Natural killer cell (primary cell): ENCODE results near the gene SLC37A3. TPM values are rescaled to one million over a fixed set of nuclear protein-coding genes. Genes with fewer than 3 reads are reported as not detected.
A peak's percentile ranks its signal among the peaks of the same experiment; 100 is the strongest.

Experiments used
- ATAC-seq, 3 donors: fragments of 150-1000 bp in 2 of 3; fragments of 200-7000 bp in 1 of 3; cut with Tn5 transposase; 1 replicate in 1 of 3; 2 replicates in 2 of 3; pipeline ENCODE4 v1.10.0; 2021; ENCODE audit warnings: mild to moderate bottlenecking in 2 of 3, moderate library complexity in 2 of 3
- DNase-seq, 2 donors: peaks; one replicate each; pipeline versions ENCODE4 v3.0.0 to v3.0.0-alpha.2; 2013 to 2021; ENCODE audit warnings: mixed read lengths in 1 of 2
- H3K27ac ChIP-seq: one replicate; pipeline ENCODE4 v1.5.1; 2013; ENCODE audit warnings: mild to moderate bottlenecking, low read length
- H3K27me3 ChIP-seq: one replicate; pipeline ENCODE4 v1.6.1; 2013; ENCODE audit warnings: low read length; ENCODE audit not compliant: control insufficient read depth, insufficient read depth
- H3K36me3 ChIP-seq: one replicate; pipeline ENCODE4 v1.6.1; 2013; ENCODE audit warnings: low read length; ENCODE audit not compliant: control insufficient read depth, insufficient read depth
- H3K4me1 ChIP-seq: one replicate; pipeline ENCODE4 v1.6.1; 2013; ENCODE audit warnings: low read length; ENCODE audit not compliant: control insufficient read depth, insufficient read depth
- H3K4me3 ChIP-seq: one replicate; pipeline ENCODE4 v1.5.1; 2013; ENCODE audit warnings: low read length
- H3K9me3 ChIP-seq: one replicate; pipeline ENCODE4 v1.6.1; 2013; ENCODE audit warnings: low read length; ENCODE audit not compliant: control insufficient read depth, insufficient read depth
- H3K27ac Mint-ChIP-seq, 2 donors: one replicate each; pipeline ENCODE4 v1.8.0; 2022; ENCODE audit warnings: mild to moderate bottlenecking in 2 of 2, mixed read lengths in 2 of 2, moderate library complexity in 1 of 2
- H3K27me3 Mint-ChIP-seq, 2 donors: one replicate each; pipeline ENCODE4 v1.8.0; 2022; ENCODE audit warnings: low read depth in 2 of 2, mixed read lengths in 2 of 2
- H3K36me3 Mint-ChIP-seq: one replicate; pipeline ENCODE4 v1.8.0; 2022; ENCODE audit warnings: mixed read lengths
- H3K4me1 Mint-ChIP-seq, 2 donors: one replicate each; pipeline ENCODE4 v1.8.0; 2022; ENCODE audit warnings: mixed read lengths in 2 of 2
- H3K4me3 Mint-ChIP-seq: one replicate; pipeline ENCODE4 v1.8.0; 2022; ENCODE audit warnings: mild to moderate bottlenecking, moderate library complexity, mixed read lengths
- H3K9me3 Mint-ChIP-seq, 2 donors: one replicate each; pipeline ENCODE4 v1.8.0; 2022; ENCODE audit warnings: mixed read lengths in 2 of 2
- CTCF ChIP-seq: fragments of 200-600 bp; IDR thresholded peaks from one replicate; pipeline ENCODE4 v1.8.0; 2022; ENCODE audit warnings: antibody characterized with exemption
- WGBS: methylation state at CpG from one replicate; pipeline ENCODE4 v1.1.7; 2013; ENCODE audit warnings: missing lambda C conversion rate; ENCODE audit not compliant: insufficient coverage; 5-methylcytosine and 5-hydroxymethylcytosine counted together
- intact Hi-C: fragments of 100-400 bp; cut with micrococcal nuclease; formaldehyde crosslinking; loops from one replicate; pipeline ENCODE4 v1.14.2; 2022
- total RNA-seq, 4 donors: library from RNA; stranded (reverse); fragments of 120-200 nt in 1 of 4; gene quantifications; one replicate each; pipeline versions ENCODE4 v1.2.3 to v1.2.4, GENCODE V29; 2013 to 2022

Gene SLC37A3
- total RNA-seq, 3 donors from 2014 or later (not counting 1 experiment from before 2014, with no cell fraction given): 19.1 to 26.4 (median 24.5) TPM

- H3K9me3 Mint-ChIP-seq: no peaks in the 10 kb centered on the region
- peaks cover 5 to 6% of the 10 kb centered on the region in 2 donors for H3K4me1 Mint-ChIP-seq
- DNase-seq: no peak
- no peak overlapping the region for H3K27ac ChIP-seq
- intact Hi-C loops: no loop called here
- no peak for ATAC-seq
- no peak for TF ChIP-seq CTCF
- H3K36me3 Mint-ChIP-seq: no peaks in the 10 kb centered on the region
- no peaks in the 10 kb centered on the region for H3K9me3 ChIP-seq
- WGBS: 87% methylated on average over 12 of the region's 13 CpGs
- H3K27me3 ChIP-seq: no peaks in the 10 kb centered on the region
- H3K27me3 Mint-ChIP-seq: no peaks in the 10 kb centered on the region
- H3K27ac Mint-ChIP-seq: no peak overlapping the region
- peaks cover 8% of the 10 kb centered on the region for H3K4me1 ChIP-seq
- no peak overlapping the region for H3K4me3 ChIP-seq
- no peaks in the 10 kb centered on the region for H3K36me3 ChIP-seq
- H3K4me3 Mint-ChIP-seq: no peak overlapping the region
These were observed 97.8 kb downstream of the SLC37A3 start for GRCh38 chr7:140300243-140301136.

- H3K27me3 ChIP-seq: no peaks in the 10 kb centered on the region
- H3K4me3 ChIP-seq: no peak overlapping the region
- H3K36me3 ChIP-seq: no peaks in the 10 kb centered on the region
- H3K4me1 Mint-ChIP-seq: no peaks in the 10 kb centered on the region
- ATAC-seq (no peak), DNase-seq (no peak)
- H3K9me3 Mint-ChIP-seq: no peaks in the 10 kb centered on the region
- no peak for TF ChIP-seq CTCF
- H3K27ac ChIP-seq: no peak overlapping the region
- no peaks in the 10 kb centered on the region for H3K36me3 Mint-ChIP-seq
- no peaks in the 10 kb centered on the region for H3K9me3 ChIP-seq
- H3K27me3 Mint-ChIP-seq: no peaks in the 10 kb centered on the region
- intact Hi-C loops: no loop called here
- no peaks in the 10 kb centered on the region for H3K4me1 ChIP-seq
- H3K27ac Mint-ChIP-seq: no peak overlapping the region
- H3K4me3 Mint-ChIP-seq: no peak overlapping the region
- 75% methylated on average over 1 of the region's 2 CpGs for WGBS
These were observed 100.1 kb downstream of the SLC37A3 start for GRCh38 chr7:140298213-140298612.

DNA sequence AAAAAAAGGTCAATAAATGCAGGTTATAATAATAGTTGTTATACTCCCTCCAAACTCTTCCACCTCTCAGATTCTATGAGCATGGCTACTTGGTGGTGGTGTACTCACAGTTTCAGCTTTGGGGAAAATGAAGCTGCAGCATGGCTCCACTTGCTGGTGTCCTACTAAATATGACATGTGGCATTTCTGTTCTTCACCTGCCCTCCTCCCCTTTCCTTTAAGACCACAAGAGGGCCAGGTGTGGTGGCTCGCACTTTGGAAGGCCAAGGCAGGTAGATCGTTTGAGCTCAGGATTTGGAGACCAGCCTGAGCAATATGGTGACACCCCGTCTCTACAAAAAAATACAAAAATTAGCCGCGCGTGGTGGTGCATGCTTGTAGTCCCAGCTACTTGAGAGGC, 101.1 kb downstream of the SLC37A3 start:
- Mint-ChIP-seq H3K9me3 (no peaks in the 10 kb centered on the region), H3K27me3 (no peaks in the 10 kb centered on the region), H3K27ac (no peak overlapping the region), H3K4me1 (no peaks in the 10 kb centered on the region), H3K4me3 (no peak overlapping the region), H3K36me3 (no peaks in the 10 kb centered on the region)
- ATAC-seq (no peak), DNase-seq (peak in 1 of 2 donors; percentile 29)
- intact Hi-C loops: no loop called here
- Histone ChIP-seq H3K36me3 (no peaks in the 10 kb centered on the region), H3K4me1 (no peaks in the 10 kb centered on the region), H3K9me3 (no peaks in the 10 kb centered on the region), H3K27me3 (no peaks in the 10 kb centered on the region), H3K27ac (no peak overlapping the region), H3K4me3 (no peak overlapping the region)
- WGBS: 90% methylated on average over 6 of the region's 6 CpGs
- no peak for TF ChIP-seq CTCF
